ENCODE results near the gene CDKL5. TPM values are rescaled to one million over a fixed set of nuclear protein-coding genes. Genes with fewer than 3 reads are reported as not detected.

Gene CDKL5
- total and polyA plus RNA-seq, 12 donors, result 0.40 to 13.8 (median 7.4) TPM

GRCh38 chrX:18490806-18491555, 65.6 kb downstream of the CDKL5 start:
- no peak for DNase-seq
- H3K27ac ChIP-seq, result no peak overlapping the region
- H3K4me3 ChIP-seq, result peak overlapping the region in 1 of 4 donors; percentile 11
- H3K9me3 ChIP-seq (replicated peaks in 1 of 3), result no peaks in the 10 kb centered on the region
- H3K27me3 ChIP-seq, result no peaks in the 10 kb centered on the region
- TF ChIP-seq POLR2A (IDR thresholded peaks at IDR 0.05) (no peak), CTCF (IDR thresholded peaks at IDR 0.05) (no peak)
- H3K4me1 ChIP-seq (replicated peaks in 1 of 2), result peaks cover 0 to 6% of the 10 kb centered on the region in 2 donors
- no peaks in the 10 kb centered on the region for H3K36me3 ChIP-seq (replicated peaks in 1 of 2)
- 31 to 48% (median 42%) methylated on average over 5 of the region's 5 CpGs for WGBS, 4 donors
- intact Hi-C loops (cut with DNase I), result no loop called here

- Histone ChIP-seq H3K36me3 (replicated peaks in 1 of 2) (no peaks in the 10 kb centered on the region), H3K4me1 (replicated peaks in 1 of 2) (peaks cover 0 to 6% of the 10 kb centered on the region in 2 donors), H3K27me3 (no peaks in the 10 kb centered on the region), H3K27ac (no peak overlapping the region), H3K4me3 (no peak overlapping the region), H3K9me3 (replicated peaks in 1 of 3) (no peaks in the 10 kb centered on the region)
- TF ChIP-seq CTCF (IDR thresholded peaks at IDR 0.05), result no peak
- no peak for TF ChIP-seq POLR2A (IDR thresholded peaks at IDR 0.05)
- WGBS, 4 donors, result 76 to 90% (median 86%) methylated on average over 4 of the region's 4 CpGs
- intact Hi-C loops (cut with DNase I), result no loop called here
- DNase-seq, result no peak
Observed at GRCh38 chrX:18491587-18492340, 66.4 kb downstream of the CDKL5 start.

- Histone ChIP-seq H3K36me3 (replicated peaks in 1 of 2) (no peaks in the 10 kb centered on the region), H3K4me1 (replicated peaks in 1 of 2) (peaks cover 0 to 2% of the 10 kb centered on the region in 2 donors), H3K4me3 (no peak overlapping the region), H3K9me3 (replicated peaks in 1 of 3) (no peaks in the 10 kb centered on the region), H3K27me3 (no peaks in the 10 kb centered on the region), H3K27ac (no peak overlapping the region)
- TF ChIP-seq CTCF (IDR thresholded peaks at IDR 0.05), result no peak
- TF ChIP-seq POLR2A (IDR thresholded peaks at IDR 0.05), result no peak
- DNase-seq, result no peak
- intact Hi-C loops (cut with DNase I), result no loop called here
- 75 to 93% (median 86%) methylated on average over 2 of the region's 2 CpGs for whole genome bisulfite sequencing, 4 donors
Observed at GRCh38 chrX:18534949-18535348, 109.5 kb downstream of the CDKL5 start.

- no peak for TF ChIP-seq POLR2A (IDR thresholded peaks at IDR 0.05)
- TF ChIP-seq CTCF (IDR thresholded peaks at IDR 0.05), result no peak
- Histone ChIP-seq H3K27me3 (no peaks in the 10 kb centered on the region), H3K4me3 (no peak overlapping the region), H3K27ac (no peak overlapping the region), H3K36me3 (replicated peaks in 1 of 2) (no peaks in the 10 kb centered on the region), H3K4me1 (replicated peaks in 1 of 2) (no peaks in the 10 kb centered on the region), H3K9me3 (replicated peaks in 1 of 3) (no peaks in the 10 kb centered on the region)
- WGBS, 4 donors, result 80 to 94% (median 84%) methylated on average over 2 of the region's 2 CpGs
- no peak for DNase-seq
- intact Hi-C loops (cut with DNase I), result no loop called here
Observed at GRCh38 chrX:18537068-18537467, 111.7 kb downstream of the CDKL5 start.

All from adrenal gland (tissue), 12 donors.